ENCODE measurements around the gene FARP1.

FARP1 gene

GRCh38 chr13:98411617-98412265 is 268.8 kb downstream of the FARP1 start:
- TF ChIP-seq CTCF (IDR thresholded peaks at IDR 0.05), result no peak

GRCh38 chr13:98413796-98414195 is 270.9 kb downstream of the FARP1 start:
- no peak for TF ChIP-seq CTCF (IDR thresholded peaks at IDR 0.05)

GRCh38 chr13:98415326-98416070 is 272.6 kb downstream of the FARP1 start:
- TF ChIP-seq CTCF (IDR thresholded peaks at IDR 0.05), result no peak

GRCh38 chr13:98416408-98416807 is 273.5 kb downstream of the FARP1 start:
- no peak for TF ChIP-seq CTCF (IDR thresholded peaks at IDR 0.05)

- TF ChIP-seq CTCF (IDR thresholded peaks at IDR 0.05), result no peak
Observed at GRCh38 chr13:98419786-98420553, 277.1 kb downstream of the FARP1 start.

GRCh38 chr13:98420554-98421175 is 277.8 kb downstream of the FARP1 start:
- no peak for TF ChIP-seq CTCF (IDR thresholded peaks at IDR 0.05)

GRCh38 chr13:98422046-98422445 is 279.2 kb downstream of the FARP1 start:
- TF ChIP-seq CTCF (IDR thresholded peaks at IDR 0.05), result no peak

All from LNCAP (cell line).